AG10803 (cell line): ENCODE data around the gene COX8A.

Experiments
- DNase-seq: peaks from one replicate; pipeline ENCODE4 v3.0.0; 2010; ENCODE audit warnings: low read depth
- H3K4me3 ChIP-seq: 2 replicates; pipeline ENCODE4 v1.5.1; 2011; ENCODE audit warnings: mild to moderate bottlenecking, low read length, control low read depth
- TF ChIP-seq, protein P1 (sequence below): conservative IDR thresholded peaks from 2 replicates; pipeline ENCODE4 v1.5.1; 2011; ENCODE audit warnings: mild to moderate bottlenecking, low read length, control low read depth, inconsistent platforms

COX8A gene

DNA sequence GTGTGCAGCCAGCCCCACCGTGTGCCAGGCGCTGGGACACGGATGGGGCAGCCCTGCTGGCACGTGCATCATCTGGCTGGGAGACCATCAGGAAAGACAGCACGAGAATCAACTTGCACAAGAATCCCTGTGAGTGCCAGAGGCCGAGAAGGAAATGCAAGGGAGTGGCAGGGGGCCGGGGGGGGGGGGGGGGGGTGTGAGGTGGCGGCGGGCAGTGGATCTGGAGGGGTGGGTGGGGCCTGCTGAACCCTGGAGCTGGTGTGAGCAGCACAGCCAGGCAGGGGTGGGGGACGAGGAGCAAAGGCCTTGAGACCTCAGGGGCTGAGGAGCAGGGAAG lies 47.3 kb downstream of the COX8A start:
- no peak for DNase-seq
- H3K4me3 ChIP-seq: no peak overlapping the region
- TF ChIP-seq, protein P1, sequence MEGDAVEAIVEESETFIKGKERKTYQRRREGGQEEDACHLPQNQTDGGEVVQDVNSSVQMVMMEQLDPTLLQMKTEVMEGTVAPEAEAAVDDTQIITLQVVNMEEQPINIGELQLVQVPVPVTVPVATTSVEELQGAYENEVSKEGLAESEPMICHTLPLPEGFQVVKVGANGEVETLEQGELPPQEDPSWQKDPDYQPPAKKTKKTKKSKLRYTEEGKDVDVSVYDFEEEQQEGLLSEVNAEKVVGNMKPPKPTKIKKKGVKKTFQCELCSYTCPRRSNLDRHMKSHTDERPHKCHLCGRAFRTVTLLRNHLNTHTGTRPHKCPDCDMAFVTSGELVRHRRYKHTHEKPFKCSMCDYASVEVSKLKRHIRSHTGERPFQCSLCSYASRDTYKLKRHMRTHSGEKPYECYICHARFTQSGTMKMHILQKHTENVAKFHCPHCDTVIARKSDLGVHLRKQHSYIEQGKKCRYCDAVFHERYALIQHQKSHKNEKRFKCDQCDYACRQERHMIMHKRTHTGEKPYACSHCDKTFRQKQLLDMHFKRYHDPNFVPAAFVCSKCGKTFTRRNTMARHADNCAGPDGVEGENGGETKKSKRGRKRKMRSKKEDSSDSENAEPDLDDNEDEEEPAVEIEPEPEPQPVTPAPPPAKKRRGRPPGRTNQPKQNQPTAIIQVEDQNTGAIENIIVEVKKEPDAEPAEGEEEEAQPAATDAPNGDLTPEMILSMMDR: no peak

DNA sequence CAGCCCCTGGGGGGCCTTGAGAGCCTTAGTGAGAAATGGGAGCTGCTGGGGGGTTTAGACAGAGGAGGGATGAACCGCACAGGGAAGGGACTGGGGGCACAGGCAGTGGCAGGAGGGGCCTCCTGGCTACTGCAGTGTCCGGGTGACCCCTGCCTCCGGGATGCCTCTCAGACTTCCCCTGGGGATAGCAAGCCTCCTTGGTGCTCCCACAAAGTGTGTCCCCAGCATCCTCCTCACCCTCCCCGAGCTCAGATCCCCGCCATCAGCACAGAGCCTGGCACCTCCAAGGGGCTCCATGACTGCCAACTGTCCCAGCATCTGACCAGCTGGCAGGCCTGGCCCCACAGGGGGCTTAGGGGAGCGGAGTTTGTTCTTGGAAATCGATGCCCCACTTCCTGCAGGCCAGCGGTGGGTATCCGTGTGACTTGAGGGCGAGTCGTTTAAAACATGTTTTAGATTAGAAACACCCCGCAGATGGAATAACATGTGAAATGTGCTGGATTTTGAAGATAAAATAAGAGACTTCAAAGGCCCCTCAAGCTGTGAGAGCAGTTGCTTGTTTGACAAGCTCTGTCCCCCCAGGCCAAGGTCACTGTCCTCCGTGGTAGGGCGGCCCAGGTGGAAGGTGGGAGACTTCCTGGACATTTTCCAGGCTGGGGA lies 47.8 kb downstream of the COX8A start:
- TF ChIP-seq, protein P1: no peak
- DNase-seq: no peak
- no peak overlapping the region for H3K4me3 ChIP-seq

DNA sequence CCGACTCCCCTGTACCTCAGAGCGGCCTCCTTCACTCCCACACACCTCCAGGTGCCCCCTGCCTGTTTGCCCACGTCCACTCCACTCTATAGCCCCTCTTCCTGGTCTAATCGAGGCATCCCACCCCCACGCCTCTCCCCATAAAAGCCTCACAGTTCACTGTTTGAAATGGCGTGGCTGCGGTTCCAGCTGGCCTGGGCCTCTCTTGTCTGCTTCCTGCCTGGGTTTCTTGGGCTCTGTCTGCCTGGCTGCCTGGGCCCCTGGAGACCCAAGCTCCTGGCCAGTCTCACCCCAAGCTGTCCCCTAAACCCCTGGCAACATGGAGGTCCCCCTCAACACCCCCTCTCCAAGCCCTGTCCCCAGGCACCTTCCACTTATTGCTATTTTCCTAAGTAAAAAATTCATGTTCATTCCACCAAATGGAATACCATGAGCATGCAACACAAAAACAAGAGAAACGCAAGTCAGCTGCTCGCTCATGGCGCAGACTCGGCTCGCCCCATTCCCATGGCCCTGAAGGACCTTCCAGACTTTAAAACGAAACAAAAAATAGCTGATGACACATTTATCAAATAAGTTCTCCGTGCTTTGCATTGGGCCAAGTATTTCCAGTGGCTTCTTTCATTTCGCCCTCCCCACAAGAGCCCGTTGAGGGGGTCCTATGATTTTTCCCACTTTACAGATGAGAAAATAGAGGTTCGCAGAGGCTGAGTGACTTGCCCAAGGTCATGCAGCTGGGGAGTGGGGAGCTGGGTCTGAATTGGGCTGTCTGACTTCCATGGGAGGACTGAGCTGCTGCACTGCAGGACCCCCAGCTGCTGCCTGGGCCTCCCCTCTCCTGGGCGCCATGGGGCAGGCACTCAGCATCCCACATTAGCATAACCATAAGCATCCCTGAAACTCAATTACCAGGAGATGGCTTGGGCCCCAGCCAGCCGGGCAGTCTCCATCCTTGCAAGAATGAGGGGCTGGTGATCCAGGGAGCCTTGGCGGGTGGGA lies 49.6 kb downstream of the COX8A start:
- DNase-seq: no peak
- TF ChIP-seq, protein P1: no peak

DNA sequence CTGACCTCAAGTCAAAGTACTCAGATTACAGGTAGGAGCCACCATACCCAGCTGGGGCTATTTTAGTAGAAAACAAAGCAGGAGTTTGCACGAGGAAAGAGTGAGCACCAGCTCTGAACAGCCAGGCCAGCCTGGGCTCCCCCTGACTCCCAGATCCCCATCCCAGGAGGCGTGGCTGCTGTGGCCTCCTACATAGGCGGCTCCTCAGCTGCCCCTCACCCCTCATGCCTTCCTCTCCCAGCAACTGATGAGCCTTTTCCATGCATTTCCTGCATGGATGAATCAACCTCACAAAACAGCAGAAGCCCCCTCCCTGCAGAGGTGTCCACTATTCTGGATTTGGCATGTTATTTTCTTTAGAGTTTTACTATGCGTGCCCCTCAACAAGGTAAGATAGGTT lies 50.8 kb downstream of the COX8A start:
- no peak for DNase-seq
- no peak overlapping the region for H3K4me3 ChIP-seq
- TF ChIP-seq, protein P1: no peak

More for the DNA sequence above, 49.6 kb downstream of the COX8A start:
- H3K4me3 ChIP-seq: no peak overlapping the region
